HG03378 (cell line): Measurements from ENCODE around the gene KMT2E.

Experiments
- ATAC-seq: cut with Tn5 transposase; IDR thresholded peaks from one replicate; pipeline ENCODE4 v1.9.1; 2021; ENCODE audit warnings: mild to moderate bottlenecking, moderate library complexity; ENCODE audit not compliant: unreplicated experiment

The KMT2E gene

GRCh38 chr7:105126436-105126975 is 112.5 kb downstream of the KMT2E start:
- ATAC-seq: no peak

GRCh38 chr7:105127179-105127578 is 113.2 kb downstream of the KMT2E start:
- ATAC-seq: no peak

GRCh38 chr7:105130048-105130447 is 116.0 kb downstream of the KMT2E start:
- no peak for ATAC-seq

GRCh38 chr7:105130580-105130979 is 116.6 kb downstream of the KMT2E start:
- no peak for ATAC-seq

GRCh38 chr7:105131033-105131656 is 117.1 kb downstream of the KMT2E start:
- peak; percentile 58 for ATAC-seq

GRCh38 chr7:105131890-105132289 is 117.9 kb downstream of the KMT2E start:
- no peak for ATAC-seq

- no peak for ATAC-seq
Observed at GRCh38 chr7:105132335-105132734, 118.3 kb downstream of the KMT2E start.

GRCh38 chr7:105132835-105133234 is 118.8 kb downstream of the KMT2E start:
- ATAC-seq: no peak

GRCh38 chr7:105133358-105133757 is 119.4 kb downstream of the KMT2E start:
- ATAC-seq: no peak

- ATAC-seq: no peak
Observed at GRCh38 chr7:105133986-105134655, 120.1 kb downstream of the KMT2E start.

- ATAC-seq: no peak
Observed at GRCh38 chr7:105136221-105136620, 122.2 kb downstream of the KMT2E start.

GRCh38 chr7:105137898-105138297 is 123.9 kb downstream of the KMT2E start:
- no peak for ATAC-seq

GRCh38 chr7:105139381-105139780 is 125.4 kb downstream of the KMT2E start:
- no peak for ATAC-seq

GRCh38 chr7:105141068-105141467 is 127.1 kb downstream of the KMT2E start:
- no peak for ATAC-seq

- ATAC-seq: no peak
Observed at GRCh38 chr7:105149827-105150226, 135.8 kb downstream of the KMT2E start.

- ATAC-seq: no peak
Observed at GRCh38 chr7:105151152-105151551, 137.1 kb downstream of the KMT2E start.

GRCh38 chr7:105153531-105153930 is 139.5 kb downstream of the KMT2E start:
- no peak for ATAC-seq

GRCh38 chr7:105154084-105154483 is 140.1 kb downstream of the KMT2E start:
- ATAC-seq: no peak

GRCh38 chr7:105156731-105157130 is 142.7 kb downstream of the KMT2E start:
- no peak for ATAC-seq

- ATAC-seq: no peak
Observed at GRCh38 chr7:105157278-105157677, 143.3 kb downstream of the KMT2E start.

GRCh38 chr7:105161366-105161765 is 147.4 kb downstream of the KMT2E start:
- no peak for ATAC-seq
